ENCODE results near the gene BMPR1B.

Gene BMPR1B

GRCh38 chr4:94757192-94758140 lies at the start of gene BMPR1B:
BMPR1B (plus strand) TSS chr4:94757955; CDS start chr4:95104425, 346,470 bp downstream.
- DNase-seq (ENCODE audit: low read depth in 2 of 2): no peak

- DNase-seq (ENCODE audit: low read depth in 2 of 2): no peak
Observed at GRCh38 chr4:94711635-94712034, 46.1 kb upstream of the BMPR1B start.

GRCh38 chr4:94714365-94715160 lies 43.2 kb upstream of the BMPR1B start:
- DNase-seq (ENCODE audit: low read depth in 2 of 2): no peak

GRCh38 chr4:94715726-94716125 lies 42.0 kb upstream of the BMPR1B start:
- DNase-seq (ENCODE audit: low read depth in 2 of 2): no peak

- DNase-seq (ENCODE audit: low read depth in 2 of 2): no peak
Observed at GRCh38 chr4:94721310-94721709, 36.4 kb upstream of the BMPR1B start.

GRCh38 chr4:94722270-94722669 lies 35.5 kb upstream of the BMPR1B start:
- no peak for DNase-seq (ENCODE audit: low read depth in 2 of 2)

- DNase-seq (ENCODE audit: low read depth in 2 of 2): no peak
Observed at GRCh38 chr4:94722748-94723147, 35.0 kb upstream of the BMPR1B start.

- no peak for DNase-seq (ENCODE audit: low read depth in 2 of 2)
Observed at GRCh38 chr4:94724016-94724790, 33.6 kb upstream of the BMPR1B start.

GRCh38 chr4:94726524-94727123 lies 31.1 kb upstream of the BMPR1B start:
- no peak for DNase-seq (ENCODE audit: low read depth in 2 of 2)

GRCh38 chr4:94728056-94728766 lies 29.5 kb upstream of the BMPR1B start:
- DNase-seq (ENCODE audit: low read depth in 2 of 2): no peak

- no peak for DNase-seq (ENCODE audit: low read depth in 2 of 2)
Observed at GRCh38 chr4:94732358-94732698, 25.4 kb upstream of the BMPR1B start.

- DNase-seq (ENCODE audit: low read depth in 2 of 2): no peak
Observed at GRCh38 chr4:94739741-94740140, 18.0 kb upstream of the BMPR1B start.

GRCh38 chr4:94741304-94741703 lies 16.5 kb upstream of the BMPR1B start:
- DNase-seq (ENCODE audit: low read depth in 2 of 2): no peak

- no peak for DNase-seq (ENCODE audit: low read depth in 2 of 2)
Observed at GRCh38 chr4:94743838-94744237, 13.9 kb upstream of the BMPR1B start.

GRCh38 chr4:94744850-94745249 lies 12.9 kb upstream of the BMPR1B start:
- DNase-seq (ENCODE audit: low read depth in 2 of 2): no peak

- no peak for DNase-seq (ENCODE audit: low read depth in 2 of 2)
Observed at GRCh38 chr4:94746746-94747145, 11.0 kb upstream of the BMPR1B start.

GRCh38 chr4:94758141-94758699 lies 465 bp downstream of the BMPR1B start:
- DNase-seq (ENCODE audit: low read depth in 2 of 2): no peak

GRCh38 chr4:94758700-94759399 lies 1.1 kb downstream of the BMPR1B start:
- no peak for DNase-seq (ENCODE audit: low read depth in 2 of 2)

- DNase-seq (ENCODE audit: low read depth in 2 of 2): no peak
Observed at GRCh38 chr4:94759767-94760211, 2.0 kb downstream of the BMPR1B start.

- no peak for DNase-seq (ENCODE audit: low read depth in 2 of 2)
Observed at GRCh38 chr4:94762326-94762725, 4.6 kb downstream of the BMPR1B start.

Measured in stimulated activated CD4-positive, alpha-beta T cell treated with anti-CD3 and anti-CD28 coated beads, Interleukin-1b, Interleukin-23, amount 100 ng/mL, for 4 hours (primary cell).